A204.1 (cell line): ENCODE measurements around the gene POSTN.
"Not testable (repeated sequence)": the region's sequence is repeated elsewhere in the genome, so short reads cannot be mapped to it uniquely, and the experiment has no call there.

Experiments used
- FAIRE-seq: peaks from 2 replicates; lab custom pipeline; 2012; peaks lifted over from hg19 to GRCh38; lab: Jason Lieb, UNC

POSTN gene

DNA sequence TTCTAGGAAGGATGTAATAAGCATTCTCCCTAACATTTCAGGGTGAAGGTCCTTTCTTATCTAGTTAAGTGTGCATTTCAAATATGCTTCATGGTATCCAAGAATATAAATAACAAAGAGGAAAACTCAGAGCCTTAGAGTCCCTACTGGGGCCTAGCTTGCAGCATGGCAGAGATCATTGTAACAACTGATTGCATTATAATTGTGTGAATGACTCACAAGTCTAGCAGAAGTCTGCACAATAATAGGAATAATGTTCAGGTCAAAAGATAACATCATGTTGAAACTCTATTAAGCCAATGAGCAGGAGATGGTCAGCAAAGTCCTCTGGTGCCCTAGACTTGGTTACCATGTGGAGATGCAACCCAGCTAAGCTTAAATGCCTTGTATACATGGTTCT lies 3.4 kb downstream of the POSTN start:
- no peak for FAIRE-seq

DNA sequence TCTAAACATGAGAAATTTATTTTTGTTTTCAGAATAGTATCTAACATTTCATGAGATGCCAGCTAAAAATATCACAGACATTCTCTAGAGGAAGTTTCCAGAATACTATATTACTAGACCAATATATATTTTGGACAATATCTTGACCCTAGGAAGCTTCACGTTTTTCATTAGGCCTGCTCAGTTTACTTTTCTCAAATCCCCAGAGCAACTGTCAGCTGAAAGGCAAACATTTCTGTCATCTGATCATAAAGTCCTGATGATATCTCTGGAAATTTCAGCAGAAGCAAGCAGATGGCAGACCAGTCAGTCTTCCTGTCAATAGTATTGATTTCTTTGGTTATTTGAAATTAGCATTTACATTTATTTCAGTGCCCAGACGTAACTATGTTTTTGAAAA lies 4.0 kb downstream of the POSTN start:
- FAIRE-seq: no peak

DNA sequence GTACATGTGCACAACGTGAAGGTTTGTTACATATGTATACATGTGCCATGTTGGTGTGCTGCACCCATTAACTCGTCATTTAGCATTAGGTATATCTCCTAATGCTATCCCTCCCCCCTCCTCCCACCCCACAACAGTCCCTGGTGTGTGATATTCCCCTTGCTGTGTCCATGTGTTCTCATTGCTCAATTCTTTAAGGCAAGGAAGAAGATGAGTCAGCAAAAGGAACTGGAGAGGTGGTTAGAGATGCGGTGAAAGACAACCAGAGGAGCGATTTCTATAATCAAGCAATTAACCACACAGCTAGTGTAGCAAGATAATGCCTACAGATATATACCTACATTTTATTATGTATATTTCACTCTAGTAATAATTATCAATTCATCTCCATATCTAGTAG lies 9.2 kb downstream of the POSTN start:
- FAIRE-seq: not testable (repeated sequence)

DNA sequence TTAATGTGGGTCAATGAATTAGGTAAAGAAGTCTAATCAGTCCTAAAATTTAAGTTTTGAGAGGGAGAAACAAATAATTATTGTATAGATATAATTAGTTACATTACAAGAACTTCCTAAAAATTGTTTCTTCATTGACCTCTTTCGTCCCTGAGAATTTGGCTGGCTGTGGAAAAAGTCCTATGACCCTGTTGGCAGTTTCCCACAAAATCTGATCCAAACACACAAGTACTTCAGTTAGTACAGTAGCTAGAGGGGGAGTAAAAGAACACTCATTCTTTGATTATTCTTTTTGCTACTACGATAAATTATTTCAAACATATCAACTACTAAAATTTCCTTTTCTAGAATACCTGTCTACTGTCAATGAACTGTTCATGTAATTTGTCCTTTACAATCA lies 11.3 kb downstream of the POSTN start:
- FAIRE-seq: no peak

DNA sequence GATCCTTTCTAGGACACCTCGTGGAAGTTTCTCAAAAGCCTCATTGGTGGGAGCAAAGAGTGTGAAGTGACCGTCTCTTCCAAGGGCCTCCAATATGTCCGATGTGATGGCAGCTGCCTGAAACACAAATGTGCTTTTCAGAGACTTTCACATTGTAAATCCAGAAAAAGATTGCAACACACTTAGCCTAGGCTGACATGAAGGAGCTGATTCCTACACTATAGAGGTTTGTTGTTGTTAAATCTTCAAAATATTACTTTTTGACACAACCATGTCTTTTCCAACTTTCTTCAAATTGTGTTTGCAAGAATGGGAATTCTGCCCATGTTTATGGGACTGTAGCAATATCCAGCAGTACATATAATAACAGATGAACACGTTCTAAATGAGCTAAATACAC lies 12.4 kb downstream of the POSTN start:
- FAIRE-seq: no peak

DNA sequence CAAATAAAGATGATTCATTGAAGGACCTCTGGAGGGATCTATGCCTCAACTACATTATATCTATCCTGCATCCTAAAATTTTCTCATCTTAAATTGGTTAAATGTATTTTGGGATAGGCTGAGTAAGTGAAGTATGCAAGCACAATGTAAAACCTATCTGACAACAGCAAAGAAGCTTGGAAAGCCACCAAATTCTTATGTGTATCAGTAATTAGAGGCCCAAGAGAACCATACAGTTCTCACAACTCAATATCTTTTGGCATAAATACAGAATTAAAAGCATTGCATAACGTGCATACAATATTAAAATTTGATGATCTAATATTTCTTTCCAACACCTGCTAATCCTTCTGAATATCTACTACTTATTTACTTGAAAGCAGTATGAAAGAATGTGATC lies 13.0 kb downstream of the POSTN start:
- no peak for FAIRE-seq

DNA sequence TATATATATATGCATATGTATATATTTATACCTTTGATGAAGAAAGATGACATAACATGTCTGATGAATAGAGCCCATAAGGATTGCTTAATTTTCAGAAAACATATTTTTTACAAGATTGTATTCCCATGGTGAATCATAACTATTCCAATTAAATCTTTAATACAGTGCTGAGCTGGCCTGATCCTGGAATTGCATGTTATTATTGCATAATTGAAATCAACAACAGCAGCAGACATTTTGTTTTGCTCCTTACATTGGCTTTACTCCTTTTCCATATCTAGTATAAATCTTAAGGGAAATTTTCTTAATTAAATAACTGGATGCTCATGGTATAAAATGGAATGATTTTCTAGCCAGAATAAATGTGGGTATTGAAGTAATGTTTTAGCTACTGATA lies 22.0 kb downstream of the POSTN start:
- no peak for FAIRE-seq

DNA sequence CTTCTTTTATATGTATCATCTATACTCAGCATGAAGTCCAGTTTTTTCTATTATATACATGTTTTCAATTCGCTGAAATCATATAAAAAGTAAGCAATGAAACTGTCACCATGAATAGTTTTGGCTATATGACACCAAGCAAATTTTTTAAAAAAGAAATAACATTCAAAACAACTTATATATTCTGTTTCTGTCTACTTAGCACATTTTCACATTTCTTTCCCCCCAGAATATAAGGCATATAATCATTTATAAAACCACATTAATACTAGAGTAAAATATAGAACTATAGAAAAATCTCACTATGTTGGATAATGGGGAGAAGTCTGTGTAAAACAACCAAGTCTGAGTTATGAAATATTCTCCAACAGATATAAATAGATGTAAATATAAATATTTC lies 33.1 kb downstream of the POSTN start:
- FAIRE-seq: no peak

DNA sequence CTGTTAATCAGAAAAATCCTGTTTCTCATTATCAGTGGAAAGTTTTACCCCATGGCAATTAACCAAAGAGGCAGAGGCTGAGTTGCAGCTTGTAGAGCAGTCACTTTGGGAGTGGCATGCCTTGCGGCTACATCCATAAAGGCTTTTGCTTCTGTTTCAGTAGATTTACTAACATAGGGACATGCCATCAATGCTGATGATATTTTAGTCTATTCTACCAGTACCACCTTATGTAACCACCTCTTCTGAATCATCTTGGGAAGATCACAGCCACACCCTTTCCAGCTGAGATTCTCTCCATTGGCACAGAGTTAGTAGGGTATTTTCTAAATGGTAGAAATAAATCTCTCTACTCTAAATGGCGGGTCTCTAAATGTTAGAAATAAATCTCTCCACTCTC lies 37.5 kb downstream of the POSTN start:
- no peak for FAIRE-seq

DNA sequence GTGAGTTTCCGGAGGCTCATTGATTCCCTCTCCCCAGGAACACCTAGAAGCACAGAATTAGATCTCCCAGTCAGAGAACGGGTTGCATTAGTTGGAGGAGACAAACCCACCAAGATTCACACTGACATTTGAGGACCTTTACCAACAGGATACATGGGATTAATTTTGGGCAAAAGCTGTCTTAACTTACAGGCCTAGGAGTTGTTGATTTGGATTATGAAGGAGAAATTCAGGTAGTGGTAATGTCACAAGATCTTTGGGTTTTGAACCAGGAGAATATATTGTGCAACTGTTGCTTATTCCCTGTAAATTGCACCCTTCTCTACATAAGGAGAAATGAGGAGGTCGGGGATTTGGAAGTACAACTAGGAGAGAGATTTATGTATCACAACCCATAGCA lies 38.0 kb downstream of the POSTN start:
- no peak for FAIRE-seq

DNA sequence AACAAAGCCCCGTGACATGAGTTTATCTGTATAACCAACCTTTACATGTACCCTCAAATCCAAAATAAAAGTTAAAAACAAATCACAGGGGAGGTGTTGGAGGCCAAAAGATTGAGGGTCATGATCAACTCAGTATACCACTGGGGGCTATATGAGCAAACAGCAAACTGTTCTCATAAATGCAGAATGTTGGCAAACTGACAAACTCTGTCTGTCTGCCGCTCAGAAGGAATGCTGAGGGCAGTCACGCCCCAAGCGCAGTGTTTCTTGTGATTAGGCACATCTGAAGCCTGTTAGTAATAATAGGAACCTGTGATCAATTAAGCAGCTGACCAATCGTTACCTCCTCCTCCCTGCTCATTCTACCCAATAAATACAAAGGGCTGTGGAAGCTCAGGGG lies 39.8 kb downstream of the POSTN start:
- not testable (repeated sequence) for FAIRE-seq

DNA sequence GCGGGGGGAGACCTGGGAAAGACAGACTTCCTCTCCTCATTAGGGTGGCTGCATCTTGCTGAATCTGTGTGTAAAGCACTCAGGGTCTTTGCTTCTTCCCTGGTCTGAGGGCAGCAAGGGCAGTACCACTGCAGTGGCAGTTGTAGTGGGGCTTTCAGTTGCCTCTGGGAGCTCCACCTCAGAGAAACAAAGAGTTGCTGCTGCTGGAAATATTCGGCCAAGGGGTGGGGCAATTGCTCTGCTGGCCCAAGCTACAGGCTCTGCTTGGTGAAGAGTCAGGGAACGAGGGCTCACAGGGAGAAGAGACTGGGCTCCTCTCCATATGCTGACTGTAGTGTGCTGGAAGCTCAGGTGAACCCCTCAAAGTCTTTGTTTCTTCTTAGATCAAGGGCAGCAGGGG lies 52.5 kb downstream of the POSTN start:
- no peak for FAIRE-seq

DNA sequence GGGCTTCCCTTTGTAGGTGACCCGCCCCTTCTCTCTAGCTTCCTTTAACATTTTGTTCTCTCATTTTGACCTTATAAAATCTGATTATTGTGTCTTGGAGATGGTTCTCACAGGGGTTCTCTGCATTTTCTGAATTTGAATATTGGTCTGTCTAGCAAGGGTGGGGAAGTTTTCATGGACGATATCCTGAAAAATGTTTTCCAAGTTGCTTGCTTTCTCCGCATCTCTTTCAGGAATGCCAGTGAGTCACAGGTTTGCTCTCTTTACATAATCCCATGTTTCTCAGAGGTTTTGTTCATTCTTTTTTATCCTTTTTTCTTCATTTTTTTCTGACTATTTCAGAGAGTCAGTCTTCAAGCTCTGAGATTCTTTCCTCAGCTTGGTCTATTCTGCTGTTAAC lies 53.6 kb downstream of the POSTN start:
- no peak for FAIRE-seq

DNA sequence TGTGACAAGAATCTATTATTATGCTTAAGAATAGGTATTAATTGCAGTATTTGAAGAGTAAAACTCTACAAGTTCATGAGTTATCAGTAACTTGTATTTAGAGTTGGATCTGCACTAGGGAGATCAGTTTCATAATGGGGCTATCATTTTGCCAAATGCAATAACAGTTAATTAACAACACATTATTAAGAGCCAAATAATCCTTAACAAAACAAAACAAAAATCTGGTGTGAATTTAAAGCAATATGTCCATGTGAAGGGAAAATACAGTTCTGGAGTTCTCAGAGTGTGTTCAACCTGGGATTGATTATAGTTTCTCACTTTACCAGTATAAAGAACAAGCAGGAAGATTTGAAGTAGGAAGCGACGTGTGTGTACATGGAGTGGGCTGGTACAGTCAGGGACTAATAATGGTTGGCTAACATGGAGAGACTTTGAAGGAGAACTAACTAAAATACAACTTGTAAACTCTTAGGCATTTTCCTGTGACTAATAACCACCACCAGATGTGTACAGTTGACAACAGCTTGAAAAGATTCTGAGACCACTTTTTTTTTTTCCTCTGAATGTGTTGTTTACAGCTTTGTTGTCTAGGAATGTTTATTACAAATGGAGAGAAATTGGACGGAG lies 58.5 kb downstream of the POSTN start:
- FAIRE-seq: no peak

DNA sequence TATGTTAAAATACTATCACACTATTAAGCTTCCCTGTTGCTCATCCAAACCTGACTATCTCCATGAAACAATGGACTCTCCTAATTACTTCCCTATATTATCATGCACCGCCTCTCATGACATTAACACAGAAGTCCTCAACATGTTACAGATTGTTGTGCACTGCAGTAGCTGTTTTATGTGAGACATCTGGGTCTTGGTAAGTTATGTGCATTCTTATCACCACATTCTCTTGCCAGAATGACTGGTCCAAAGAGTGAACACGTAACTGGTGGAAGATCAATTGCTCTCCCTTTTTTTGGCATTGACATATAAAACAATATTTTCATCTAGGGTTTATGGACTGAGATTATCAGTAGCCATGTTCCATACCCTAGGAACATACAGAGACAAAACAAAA lies 59.4 kb downstream of the POSTN start:
- no peak for FAIRE-seq

DNA sequence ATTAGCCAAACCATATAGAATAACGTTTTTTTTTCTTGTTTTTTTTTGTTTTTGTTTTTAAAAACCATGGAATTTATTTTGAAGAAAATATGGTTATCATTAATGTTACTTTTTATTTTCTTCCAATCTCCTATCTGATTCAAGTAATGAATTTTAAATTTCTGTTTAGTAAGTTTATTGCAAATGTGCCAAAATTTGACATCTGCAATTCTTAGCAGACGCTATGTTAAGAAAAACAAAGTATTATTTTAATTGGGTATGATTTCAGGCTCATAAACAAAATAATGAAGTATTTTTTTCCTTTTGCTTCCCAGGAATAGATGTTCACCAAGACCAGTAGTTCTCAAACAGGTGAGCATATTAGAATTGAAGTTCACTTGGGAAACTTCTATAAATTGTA lies 63.1 kb downstream of the POSTN start:
- no peak for FAIRE-seq

DNA sequence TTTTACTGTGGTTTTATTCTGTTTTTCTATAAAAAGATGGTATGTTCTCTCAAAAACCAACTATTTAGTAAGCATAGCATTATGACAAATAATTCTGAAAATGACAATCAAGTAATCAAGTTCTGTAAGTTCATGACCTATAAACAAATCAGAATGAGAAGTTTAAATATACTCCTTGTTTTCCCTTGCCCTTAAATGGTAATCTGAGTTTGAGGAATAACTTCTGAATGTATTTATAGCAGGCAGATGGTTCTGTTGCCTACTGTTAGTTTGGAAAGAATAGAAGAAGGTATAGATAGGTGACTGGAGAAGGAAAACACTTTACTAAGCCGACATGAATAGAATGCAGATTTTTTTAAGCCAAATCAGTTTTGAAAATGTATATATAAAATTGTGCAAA lies 63.9 kb downstream of the POSTN start:
- FAIRE-seq: no peak

DNA sequence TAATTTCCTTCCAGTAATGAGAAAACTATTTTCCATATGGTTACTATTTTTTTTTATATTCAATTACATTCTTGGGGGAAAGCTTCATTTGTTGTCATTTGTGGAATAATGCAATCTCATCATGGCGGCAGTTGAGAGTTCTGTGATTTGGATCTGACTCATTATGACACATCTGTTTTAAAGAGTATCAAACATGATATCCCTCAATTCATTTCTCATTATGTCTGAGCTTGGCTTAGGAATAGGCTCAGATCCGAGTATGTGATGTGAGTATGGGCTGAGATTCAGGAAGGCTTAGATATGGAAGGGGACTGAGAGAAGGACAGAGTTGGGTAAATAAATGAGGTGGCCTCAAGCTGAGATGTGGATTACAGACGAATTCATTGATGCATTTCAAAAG lies 64.4 kb downstream of the POSTN start:
- no peak for FAIRE-seq

DNA sequence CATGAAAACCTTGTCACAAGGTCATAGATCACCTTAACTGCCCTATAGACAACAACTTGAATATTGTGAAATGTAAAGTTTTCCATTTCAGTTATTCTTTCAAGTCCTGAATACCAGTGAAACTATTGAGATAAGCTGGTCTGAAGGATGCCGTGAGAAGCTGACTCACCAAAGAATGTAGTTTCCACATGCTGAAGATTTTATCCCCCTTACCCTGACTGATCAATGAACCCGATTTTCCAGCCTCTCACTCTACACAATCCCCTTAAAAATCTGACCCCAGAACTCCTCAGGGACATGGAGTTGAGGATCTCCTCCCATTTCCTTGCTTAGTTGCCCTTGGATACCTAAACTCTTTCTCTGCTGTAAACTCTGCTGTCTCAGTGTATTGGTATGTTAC lies 67.5 kb downstream of the POSTN start:
- FAIRE-seq: no peak

DNA sequence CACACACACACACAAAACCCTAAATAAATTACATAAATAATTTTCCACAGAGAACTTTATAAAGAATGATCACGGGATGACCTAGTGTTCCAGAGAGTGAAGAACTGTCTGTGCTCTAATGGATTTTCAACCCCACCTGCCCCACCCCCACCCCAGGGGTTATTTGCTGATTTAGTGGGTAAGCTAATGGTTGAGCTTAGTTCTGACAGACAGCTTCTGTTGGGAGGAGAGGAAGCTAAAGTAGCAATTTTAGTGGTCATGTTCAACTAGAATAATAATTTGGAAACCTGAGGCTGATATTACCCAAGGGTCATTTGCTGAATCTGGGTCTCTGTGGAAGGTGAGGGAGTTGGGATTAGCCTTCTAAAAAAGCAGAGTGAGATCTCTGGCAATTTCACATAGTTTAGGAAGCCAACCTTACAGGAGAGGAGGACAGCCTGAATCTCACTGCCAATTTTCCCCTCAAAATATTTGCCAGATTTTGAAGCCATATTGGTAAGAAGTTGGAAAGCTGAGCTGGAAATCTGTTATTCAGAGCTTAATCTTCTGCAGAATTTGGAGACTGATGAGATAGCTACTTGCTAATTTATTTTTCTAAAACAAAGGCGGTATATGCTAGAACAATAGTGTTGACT lies 68.7 kb downstream of the POSTN start:
- no peak for FAIRE-seq

DNA sequence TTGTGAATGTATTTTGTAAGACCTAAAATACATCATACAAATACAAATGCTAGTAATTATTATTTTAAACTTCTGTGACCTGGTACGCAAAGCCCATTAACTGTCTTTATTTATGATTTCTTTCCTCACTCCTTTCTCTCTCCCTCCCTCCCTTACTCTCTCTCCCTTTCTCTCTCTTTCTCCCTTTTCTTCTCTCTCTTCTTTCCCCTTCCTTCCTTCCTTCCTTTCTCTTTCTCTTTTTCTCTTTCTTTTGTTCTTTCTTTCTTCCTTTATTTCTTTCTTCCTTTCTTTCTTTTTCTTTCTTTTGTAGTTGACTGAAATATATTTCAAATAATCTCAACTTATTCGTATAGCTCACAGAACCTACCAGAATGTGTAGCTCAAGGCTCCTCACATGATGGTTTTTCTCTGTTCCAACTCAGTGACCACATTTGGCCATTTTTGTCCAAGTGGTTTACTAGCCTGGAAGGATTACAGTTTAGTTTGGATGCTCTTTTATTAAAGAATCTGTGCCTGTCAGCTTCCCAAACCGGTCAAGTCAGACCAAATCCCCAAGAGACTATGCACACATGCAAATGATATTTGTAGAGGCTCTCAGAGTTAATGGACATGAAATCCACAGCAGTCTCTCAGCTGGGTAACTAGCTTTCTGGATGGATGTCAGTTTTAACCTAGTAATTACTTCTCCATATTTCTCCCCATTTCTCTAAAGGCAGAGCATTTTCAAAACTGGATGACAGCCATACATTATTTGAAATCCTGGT lies 71.7 kb downstream of the POSTN start:
- no peak for FAIRE-seq

DNA sequence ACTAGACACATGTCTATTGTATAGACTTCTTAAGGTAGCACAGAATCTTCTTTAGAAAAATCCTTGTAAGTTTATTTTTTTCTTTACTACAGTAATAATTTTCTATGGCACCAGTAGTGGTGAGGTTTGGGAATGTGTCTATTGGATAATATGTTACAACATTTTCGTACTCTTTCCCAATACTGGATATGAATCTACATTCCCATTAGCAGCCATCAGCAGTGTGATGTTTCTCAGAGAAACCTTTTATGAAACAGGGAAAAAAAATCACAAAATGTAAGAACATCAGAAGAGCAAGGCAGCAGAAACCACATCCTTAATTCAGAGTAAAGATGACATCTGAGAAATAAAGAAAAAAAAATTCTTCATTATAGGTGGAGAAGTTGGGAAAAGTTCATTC lies 83.3 kb downstream of the POSTN start:
- no peak for FAIRE-seq
